Stomach (tissue), 9 donors: ENCODE data around the gene CFAP57. TPM values are rescaled to one million over a fixed set of nuclear protein-coding genes. Genes with fewer than 3 reads are reported as not detected.

Experiments
- DNase-seq, 2 donors: peaks; one replicate each; pipeline versions ENCODE4 v3.0.0 to v3.0.0-alpha.2; 2013 to 2019
- H3K27ac ChIP-seq, 5 donors: fragments of 200-600 bp in 4 of 5; sonication (generic) in 4 of 5; one replicate each; pipeline ENCODE4 v1.5.1; 2013 to 2019; ENCODE audit warnings: mild to moderate bottlenecking in 1 of 5, moderate library complexity in 1 of 5
- H3K27me3 ChIP-seq, 3 donors: fragments of 200-600 bp; sonication (generic); one replicate each; pipeline ENCODE4 v1.5.1; 2017 to 2019; ENCODE audit warnings: mixed run types in 1 of 3
- H3K36me3 ChIP-seq, 4 donors: fragments of 200-600 bp; sonication (generic); 1 replicate in 3 of 4; 2 replicates in 1 of 4; pipeline ENCODE4 v1.5.1; 2016 to 2019
- H3K4me1 ChIP-seq, 4 donors: fragments of 200-600 bp; sonication (generic); one replicate each; pipeline ENCODE4 v1.5.1; 2016 to 2019
- H3K4me3 ChIP-seq, 4 donors: fragments of 200-600 bp; sonication (generic) in 3 of 4; one replicate each; pipeline ENCODE4 v1.5.1; 2016 to 2019; ENCODE audit warnings: mild to moderate bottlenecking in 1 of 4
- H3K9me3 ChIP-seq, 4 donors: fragments of 200-600 bp; sonication (generic); one replicate each; pipeline ENCODE4 v1.5.1; 2016 to 2019
- EP300 ChIP-seq: sonication (generic); formaldehyde crosslinking; IDR thresholded peaks from one replicate; pipeline ENCODE4 v1.6.1; 2017; ENCODE audit warnings: antibody characterized with exemption
- POLR2A ChIP-seq, 4 donors: fragments of 450-650 bp; IDR thresholded peaks; one replicate each; pipeline ENCODE4 v1.6.1; 2016; ENCODE audit warnings: antibody characterized with exemption in 4 of 4, control low read depth in 2 of 4, mild to moderate bottlenecking in 1 of 4, moderate library complexity in 1 of 4
- POLR2AphosphoS5 ChIP-seq, 3 donors: sonication (generic); formaldehyde crosslinking; IDR thresholded peaks; one replicate each; pipeline ENCODE4 v1.6.1; 2016; ENCODE audit warnings: antibody characterized with exemption in 3 of 3
- WGBS, 5 donors: extraction: QIAGEN DNeasy Blood & Tissue Kit in 3 of 5; methylation state at CpG; one replicate each; pipeline versions ENCODE4 v1.1.5 to v1.1.7; 2013 to 2018; 5-methylcytosine and 5-hydroxymethylcytosine counted together
- intact Hi-C: fragments of 100-400 bp; cut with DNase I; formaldehyde crosslinking; loops from one replicate; pipeline ENCODE4 v1.15.1; 2023; ENCODE audit warnings: low total_unique reads
- polyA plus RNA-seq, 3 donors: library from polyadenylated mRNA; stranded (reverse); fragments of 200-250 nt; gene quantifications; one replicate each; pipeline ENCODE4 v1.2.3, GENCODE V29; 2013
- total RNA-seq, 5 donors: library from RNA; depleted of rRNA; stranded (reverse); fragments of >200 nt; gene quantifications; one replicate each; pipeline versions ENCODE4 v1.1.0 to v1.2.3, GENCODE V29; 2014 to 2016
- TF ChIP-seq, protein P1 (sequence below), 7 experiments: fragments of 450-650 bp in 4 of 7; fragments of 200-600 bp in 3 of 7; sonication (generic) in 3 of 7; IDR thresholded peaks; one replicate each; pipeline ENCODE4 v1.5.1; 2016 to 2019; ENCODE audit warnings: antibody characterized with exemption in 7 of 7, control low read depth in 2 of 7, mild to moderate bottlenecking in 1 of 7
- donor health status: healthy with polysubstance abuse.
- donor health status: Bipolar disorder and iron deficiency.
- donor health status: healthy.

The CFAP57 gene
- total and polyA plus RNA-seq, 8 donors: 0.08 to 1.4 (median 0.15) TPM; not detected in 3

- no peaks in the 10 kb centered on the region for H3K9me3 ChIP-seq
- no peaks in the 10 kb centered on the region for H3K36me3 ChIP-seq
- peak overlapping the region in 1 of 5 donors; percentile 46 for H3K27ac ChIP-seq
- WGBS, 5 donors: 64 to 85% (median 76%) methylated on average over 3 of the region's 3 CpGs
- intact Hi-C loops: no loop called here
- no peak overlapping the region for H3K4me3 ChIP-seq
- TF ChIP-seq POLR2A (IDR thresholded peaks at IDR 0.05) (no peak), POLR2AphosphoS5 (IDR thresholded peaks at IDR 0.05) (no peak), EP300 (no peak)
- TF ChIP-seq, protein P1, sequence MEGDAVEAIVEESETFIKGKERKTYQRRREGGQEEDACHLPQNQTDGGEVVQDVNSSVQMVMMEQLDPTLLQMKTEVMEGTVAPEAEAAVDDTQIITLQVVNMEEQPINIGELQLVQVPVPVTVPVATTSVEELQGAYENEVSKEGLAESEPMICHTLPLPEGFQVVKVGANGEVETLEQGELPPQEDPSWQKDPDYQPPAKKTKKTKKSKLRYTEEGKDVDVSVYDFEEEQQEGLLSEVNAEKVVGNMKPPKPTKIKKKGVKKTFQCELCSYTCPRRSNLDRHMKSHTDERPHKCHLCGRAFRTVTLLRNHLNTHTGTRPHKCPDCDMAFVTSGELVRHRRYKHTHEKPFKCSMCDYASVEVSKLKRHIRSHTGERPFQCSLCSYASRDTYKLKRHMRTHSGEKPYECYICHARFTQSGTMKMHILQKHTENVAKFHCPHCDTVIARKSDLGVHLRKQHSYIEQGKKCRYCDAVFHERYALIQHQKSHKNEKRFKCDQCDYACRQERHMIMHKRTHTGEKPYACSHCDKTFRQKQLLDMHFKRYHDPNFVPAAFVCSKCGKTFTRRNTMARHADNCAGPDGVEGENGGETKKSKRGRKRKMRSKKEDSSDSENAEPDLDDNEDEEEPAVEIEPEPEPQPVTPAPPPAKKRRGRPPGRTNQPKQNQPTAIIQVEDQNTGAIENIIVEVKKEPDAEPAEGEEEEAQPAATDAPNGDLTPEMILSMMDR (IDR thresholded peaks at IDR 0.05): no peak
- peaks cover 17 to 40% (median 27%) of the 10 kb centered on the region in 4 donors for H3K4me1 ChIP-seq
- H3K27me3 ChIP-seq: no peaks in the 10 kb centered on the region
- no peak for DNase-seq
These were observed 67.4 kb downstream of the CFAP57 start for GRCh38 chr1:43239484-43239883.

GRCh38 chr1:43241413-43241836 lies 69.3 kb downstream of the CFAP57 start:
- TF ChIP-seq POLR2AphosphoS5 (IDR thresholded peaks at IDR 0.05): no peak
- TF ChIP-seq, protein P1 (IDR thresholded peaks at IDR 0.05): no peak
- TF ChIP-seq POLR2A (IDR thresholded peaks at IDR 0.05): no peak
- TF ChIP-seq EP300: no peak
- no peak overlapping the region for H3K27ac ChIP-seq
- no peaks in the 10 kb centered on the region for H3K36me3 ChIP-seq
- no peak overlapping the region for H3K4me3 ChIP-seq
- intact Hi-C loops: no loop called here
- no peaks in the 10 kb centered on the region for H3K9me3 ChIP-seq
- no peak for DNase-seq
- no peaks in the 10 kb centered on the region for H3K27me3 ChIP-seq
- H3K4me1 ChIP-seq: peaks cover 0 to 22% (median 13%) of the 10 kb centered on the region in 4 donors
- WGBS, 5 donors: 37 to 61% (median 37%) methylated on average over 6 of the region's 6 CpGs

GRCh38 chr1:43243299-43243698 lies 71.2 kb downstream of the CFAP57 start:
- H3K9me3 ChIP-seq: no peaks in the 10 kb centered on the region
- H3K27me3 ChIP-seq: no peaks in the 10 kb centered on the region
- no peak overlapping the region for H3K4me3 ChIP-seq
- H3K4me1 ChIP-seq: peaks cover 0 to 13% (median 10%) of the 10 kb centered on the region in 4 donors
- no peak overlapping the region for H3K27ac ChIP-seq
- DNase-seq: no peak
- H3K36me3 ChIP-seq: no peaks in the 10 kb centered on the region
- no peak for TF ChIP-seq POLR2AphosphoS5 (IDR thresholded peaks at IDR 0.05)
- no peak for TF ChIP-seq POLR2A (IDR thresholded peaks at IDR 0.05)
- TF ChIP-seq, protein P1 (IDR thresholded peaks at IDR 0.05): no peak
- no peak for TF ChIP-seq EP300
- WGBS, 5 donors: 79 to 90% (median 87%) methylated on average over 6 of the region's 6 CpGs
- intact Hi-C loops: no loop called here

DNA sequence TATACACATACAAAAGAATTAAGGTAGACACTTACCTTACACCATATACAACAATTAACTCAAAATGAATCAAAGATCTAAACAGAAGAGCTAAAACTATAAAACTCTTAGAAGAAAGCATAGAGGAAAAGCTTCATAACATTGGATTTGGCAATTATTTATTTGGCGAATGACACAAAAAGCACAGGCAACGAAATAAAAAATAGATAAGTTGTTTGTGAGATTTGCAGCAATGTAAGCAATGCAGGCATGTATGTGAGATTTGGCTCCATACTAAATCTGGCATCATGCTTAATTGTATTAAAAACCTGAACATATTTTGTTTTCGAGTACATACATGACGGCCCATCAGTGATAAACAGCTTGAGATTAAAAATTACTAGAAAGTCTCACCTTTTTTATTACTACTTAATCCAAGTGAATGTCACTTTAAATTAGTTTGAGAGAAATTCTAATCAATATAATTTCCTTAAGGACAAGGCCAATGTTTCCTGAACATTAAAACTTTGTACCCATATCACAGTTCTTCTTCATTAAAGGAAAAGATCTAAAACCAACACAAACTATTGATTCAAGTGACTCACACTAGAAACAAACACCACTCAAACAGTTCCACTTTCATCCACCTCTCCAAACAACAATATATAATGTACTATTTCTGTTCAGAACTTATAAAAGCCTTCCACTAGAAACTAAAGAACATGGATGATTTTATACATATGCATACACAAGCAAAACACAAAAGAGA lies 74.5 kb downstream of the CFAP57 start:
- no peak for DNase-seq
- intact Hi-C loops: no loop called here

More for the DNA sequence above, 74.5 kb downstream of the CFAP57 start:
- H3K9me3 ChIP-seq: no peaks in the 10 kb centered on the region
- H3K4me1 ChIP-seq: peaks cover 0 to 2% (median 0%) of the 10 kb centered on the region in 4 donors
- no peaks in the 10 kb centered on the region for H3K27me3 ChIP-seq
- no peak overlapping the region for H3K4me3 ChIP-seq
- 91 to 96% (median 92%) methylated on average over 4 of the region's 4 CpGs for WGBS, 5 donors
- TF ChIP-seq POLR2AphosphoS5 (IDR thresholded peaks at IDR 0.05) (no peak), POLR2A (IDR thresholded peaks at IDR 0.05) (no peak), EP300 (no peak)
- TF ChIP-seq, protein P1 (IDR thresholded peaks at IDR 0.05): no peak
- no peak overlapping the region for H3K27ac ChIP-seq
- H3K36me3 ChIP-seq: no peaks in the 10 kb centered on the region
